ENCODE results near the gene IGFBP4. TPM values are rescaled to one million over a fixed set of nuclear protein-coding genes. Genes with fewer than 3 reads are reported as not detected.
A peak's percentile ranks its signal among the peaks of the same experiment; 100 is the strongest.

IGFBP4 gene
- total and polyA plus RNA-seq, 10 of the 15 experiments (the other 5 are each of a cell fraction or from before 2014, with no cell fraction given): 2.4 to 22.3 (median 6.6) TPM

DNA sequence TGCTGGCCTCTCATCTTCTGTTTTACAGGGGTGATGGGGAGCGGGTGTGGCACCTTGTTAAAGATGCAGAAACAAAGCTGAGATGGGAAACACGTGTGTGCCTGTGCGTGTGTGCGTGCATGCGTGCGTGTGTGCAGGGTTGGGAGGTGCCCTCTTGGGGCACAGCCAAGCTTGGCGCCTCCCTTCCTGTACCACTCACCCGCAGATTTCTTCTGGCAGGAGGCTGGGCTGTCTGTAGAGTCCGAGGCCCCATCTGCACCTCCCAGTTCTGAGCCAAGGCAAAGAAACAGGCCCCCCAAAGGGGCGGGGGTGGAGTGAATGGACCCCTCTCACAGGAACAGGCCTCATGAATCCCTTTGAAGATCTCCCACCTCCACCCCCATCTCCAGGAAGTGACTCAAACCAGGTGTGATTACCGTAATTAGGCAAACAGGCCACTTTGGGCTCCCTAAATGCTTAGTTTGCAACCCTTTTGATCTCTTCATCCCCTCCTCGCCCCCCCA, 37.3 kb downstream of the IGFBP4 start:
- ChIA-PET POLR2A (interaction anchor here (0.6 to 1.2 kb wide), 3 partner anchors 51 to 63 kb away, joined by 3 to 4 read pairs (median 3); partner anchors contain the start of gene TOP2A), RAD21 (ENCODE audit: unreplicated experiment) (interaction anchor here (0.6 to 6.8 kb wide), 7 partner anchors 36 to 1680 kb away, joined by 3 to 131 read pairs (median 5); partner anchors contain the start of genes IGFBP4 and TOP2A), SMC1A (ENCODE audit: uncharacterized antibody, unreplicated experiment) (interaction anchor here (0.7 to 7.6 kb wide), 7 partner anchors 15 to 68 kb away, joined by 3 to 108 read pairs (median 4); partner anchors contain the start of gene IGFBP4), CTCF (interaction anchor here (0.8 to 3.5 kb wide), 5 partner anchors 13 to 52 kb away, joined by 3 to 13 read pairs (median 5); no protein-coding TSS in a partner anchor)
- Histone ChIP-seq H3K9ac (ENCODE audit: control insufficient read depth, insufficient read depth, low read length) (no peak overlapping the region), H3K4me1 (ENCODE audit: control insufficient read depth, insufficient read depth, low read length) (peaks cover 15% of the 10 kb centered on the region), H4K20me1 (ENCODE audit: control insufficient read depth, insufficient read depth) (no peaks in the 10 kb centered on the region), H3K27ac (ENCODE audit: control insufficient read depth, insufficient read depth) (no peak overlapping the region), H3K79me2 (ENCODE audit: control insufficient read depth, insufficient read depth, low read length) (no peaks in the 10 kb centered on the region), H3K36me3 (ENCODE audit: control insufficient read depth in 2 of 2, insufficient read depth in 2 of 2, low read length in 1 of 2) (no peaks in the 10 kb centered on the region), H3K4me3 (no peak overlapping the region), H3K4me2 (ENCODE audit: control insufficient read depth, insufficient read depth) (peak overlapping the region; percentile 59), H3K27me3 (replicated peaks in 1 of 2; ENCODE audit: control insufficient read depth in 2 of 2, insufficient read depth in 2 of 2, low read length in 1 of 2) (no peaks in the 10 kb centered on the region), H3K9me3 (replicated peaks; ENCODE audit: control insufficient read depth, insufficient read depth, low read length) (no peaks in the 10 kb centered on the region; the same call in 2 of the 3 replicates), H2AFZ (ENCODE audit: control insufficient read depth, low read depth, low read length) (peak overlapping the region; percentile 58; the same call in 1 of the 2 replicates)
- ATAC-seq: peak; percentile 81
- intact Hi-C loops (cut with micrococcal nuclease; ENCODE audit: unreplicated experiment): loop anchor here (1.0 kb wide), 1 partner anchor 51 kb away; no protein-coding TSS in a partner anchor
- in situ Hi-C loops (cut with MboI): no loop called here
- peak; percentile 8 for DNase-seq (ENCODE audit: low read depth, low spot score)
- FAIRE-seq: no peak
- BruUV-seq (replicated peaks): no TSS peak
- WGBS (ENCODE audit: insufficient coverage, insufficient replicate concordance, low lambda C conversion rate, missing lambda C conversion rate): 13% methylated on average over 12 of the region's 12 CpGs
- no peak for TF ChIP-seq ZBTB33 (IDR thresholded peaks at IDR 0.05)
- TF ChIP-seq GATAD2B (conservative IDR thresholded peaks at IDR 0.05; ENCODE audit: low read depth): peak; percentile 71; the same call in 1 of the 2 replicates
- no peak for TF ChIP-seq ZNF217 (IDR thresholded peaks at IDR 0.05)
- TF ChIP-seq RAD51 (IDR thresholded peaks at IDR 0.05): no peak
- TF ChIP-seq SUPT20H (IDR thresholded peaks at IDR 0.05; ENCODE audit: borderline replicate concordance, control insufficient read depth, low read depth, low read length): no peak
- TF ChIP-seq MYB (IDR thresholded peaks at IDR 0.05; ENCODE audit: borderline replicate concordance, low read depth, low read length): no peak
- TF ChIP-seq BACH1 (IDR thresholded peaks at IDR 0.05; ENCODE audit: borderline replicate concordance): no peak
- no peak for TF ChIP-seq POLR2AphosphoS2 (IDR thresholded peaks at IDR 0.05; ENCODE audit: low read depth, low read length)
- TF ChIP-seq MAX (IDR thresholded peaks at IDR 0.05; ENCODE audit: low read depth, low read length): no peak; the same call in 1 of the 2 replicates
- TF ChIP-seq SREBF1 (IDR thresholded peaks at IDR 0.05; ENCODE audit: low read length): 0 out of 2 replicates have a peak, but pooled peaks have one; percentile 23
- TF ChIP-seq, protein P1, sequence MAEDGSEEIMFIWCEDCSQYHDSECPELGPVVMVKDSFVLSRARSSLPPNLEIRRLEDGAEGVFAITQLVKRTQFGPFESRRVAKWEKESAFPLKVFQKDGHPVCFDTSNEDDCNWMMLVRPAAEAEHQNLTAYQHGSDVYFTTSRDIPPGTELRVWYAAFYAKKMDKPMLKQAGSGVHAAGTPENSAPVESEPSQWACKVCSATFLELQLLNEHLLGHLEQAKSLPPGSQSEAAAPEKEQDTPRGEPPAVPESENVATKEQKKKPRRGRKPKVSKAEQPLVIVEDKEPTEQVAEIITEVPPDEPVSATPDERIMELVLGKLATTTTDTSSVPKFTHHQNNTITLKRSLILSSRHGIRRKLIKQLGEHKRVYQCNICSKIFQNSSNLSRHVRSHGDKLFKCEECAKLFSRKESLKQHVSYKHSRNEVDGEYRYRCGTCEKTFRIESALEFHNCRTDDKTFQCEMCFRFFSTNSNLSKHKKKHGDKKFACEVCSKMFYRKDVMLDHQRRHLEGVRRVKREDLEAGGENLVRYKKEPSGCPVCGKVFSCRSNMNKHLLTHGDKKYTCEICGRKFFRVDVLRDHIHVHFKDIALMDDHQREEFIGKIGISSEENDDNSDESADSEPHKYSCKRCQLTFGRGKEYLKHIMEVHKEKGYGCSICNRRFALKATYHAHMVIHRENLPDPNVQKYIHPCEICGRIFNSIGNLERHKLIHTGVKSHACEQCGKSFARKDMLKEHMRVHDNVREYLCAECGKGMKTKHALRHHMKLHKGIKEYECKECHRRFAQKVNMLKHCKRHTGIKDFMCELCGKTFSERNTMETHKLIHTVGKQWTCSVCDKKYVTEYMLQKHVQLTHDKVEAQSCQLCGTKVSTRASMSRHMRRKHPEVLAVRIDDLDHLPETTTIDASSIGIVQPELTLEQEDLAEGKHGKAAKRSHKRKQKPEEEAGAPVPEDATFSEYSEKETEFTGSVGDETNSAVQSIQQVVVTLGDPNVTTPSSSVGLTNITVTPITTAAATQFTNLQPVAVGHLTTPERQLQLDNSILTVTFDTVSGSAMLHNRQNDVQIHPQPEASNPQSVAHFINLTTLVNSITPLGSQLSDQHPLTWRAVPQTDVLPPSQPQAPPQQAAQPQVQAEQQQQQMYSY (CRISPR knock-in tag; IDR thresholded peaks at IDR 0.05): no peak
- TF ChIP-seq, protein P2, sequence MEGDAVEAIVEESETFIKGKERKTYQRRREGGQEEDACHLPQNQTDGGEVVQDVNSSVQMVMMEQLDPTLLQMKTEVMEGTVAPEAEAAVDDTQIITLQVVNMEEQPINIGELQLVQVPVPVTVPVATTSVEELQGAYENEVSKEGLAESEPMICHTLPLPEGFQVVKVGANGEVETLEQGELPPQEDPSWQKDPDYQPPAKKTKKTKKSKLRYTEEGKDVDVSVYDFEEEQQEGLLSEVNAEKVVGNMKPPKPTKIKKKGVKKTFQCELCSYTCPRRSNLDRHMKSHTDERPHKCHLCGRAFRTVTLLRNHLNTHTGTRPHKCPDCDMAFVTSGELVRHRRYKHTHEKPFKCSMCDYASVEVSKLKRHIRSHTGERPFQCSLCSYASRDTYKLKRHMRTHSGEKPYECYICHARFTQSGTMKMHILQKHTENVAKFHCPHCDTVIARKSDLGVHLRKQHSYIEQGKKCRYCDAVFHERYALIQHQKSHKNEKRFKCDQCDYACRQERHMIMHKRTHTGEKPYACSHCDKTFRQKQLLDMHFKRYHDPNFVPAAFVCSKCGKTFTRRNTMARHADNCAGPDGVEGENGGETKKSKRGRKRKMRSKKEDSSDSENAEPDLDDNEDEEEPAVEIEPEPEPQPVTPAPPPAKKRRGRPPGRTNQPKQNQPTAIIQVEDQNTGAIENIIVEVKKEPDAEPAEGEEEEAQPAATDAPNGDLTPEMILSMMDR (IDR thresholded peaks at IDR 0.05 in 2 of 3, conservative IDR thresholded peaks at IDR 0.05 in 1 of 3; ENCODE audit: control insufficient read depth in 2 of 3, extremely low read depth in 1 of 3, insufficient read depth in 1 of 3, low read depth in 3 of 3, low read length in 3 of 3): no peak
- TF ChIP-seq HDAC6 (IDR thresholded peaks at IDR 0.05; ENCODE audit: unreplicated experiment): no peak
- no peak for TF ChIP-seq POLR2AphosphoS5 (IDR thresholded peaks at IDR 0.05; ENCODE audit: low read length)
- no peak for TF ChIP-seq RBBP5 (conservative IDR thresholded peaks at IDR 0.05)
- TF ChIP-seq SMAD5 (IDR thresholded peaks at IDR 0.05; ENCODE audit: low read depth): no peak
- peak; percentile 55 for TF ChIP-seq ATF7 (IDR thresholded peaks at IDR 0.05; ENCODE audit: low read depth)
